Ovary (tissue), 9 donors: ENCODE measurements around the gene GRIK4. TPM values are rescaled to one million over a fixed set of nuclear protein-coding genes. Genes with fewer than 3 reads are reported as not detected.

Experiments used
- DNase-seq, 5 donors: peaks; one replicate each; pipeline ENCODE4 v3.0.0-alpha.2; 2019 to 2020
- H3K27ac ChIP-seq, 2 donors: fragments of 200-600 bp; one replicate each; pipeline versions ENCODE4 v1.5.1 to v1.8.0; 2019 to 2022
- H3K27me3 ChIP-seq: fragments of 200-600 bp; one replicate; pipeline ENCODE4 v1.8.0; 2022
- H3K36me3 ChIP-seq: fragments of 200-600 bp; sonication (generic); one replicate; pipeline ENCODE4 v1.5.1; 2019
- H3K4me1 ChIP-seq: one replicate; pipeline ENCODE4 v1.8.1; 2013; ENCODE audit warnings: mild to moderate bottlenecking, moderate library complexity; ENCODE audit not compliant: insufficient read depth
- H3K4me3 ChIP-seq: fragments of 200-600 bp; sonication (generic); one replicate; pipeline ENCODE4 v1.5.1; 2017
- H3K9me3 ChIP-seq, 2 donors: fragments of 200-600 bp in 1 of 2; sonication (generic) in 1 of 2; one replicate each; pipeline versions ENCODE4 v1.5.1 to v1.8.1; 2013 to 2019; ENCODE audit warnings: mild to moderate bottlenecking in 1 of 2, moderate library complexity in 1 of 2
- EP300 ChIP-seq: sonication (generic); formaldehyde crosslinking; IDR thresholded peaks from one replicate; pipeline ENCODE4 v1.6.1; 2017; ENCODE audit warnings: antibody characterized with exemption
- POLR2A ChIP-seq: fragments of 450-650 bp; IDR thresholded peaks from one replicate; pipeline ENCODE4 v1.6.1; 2017; ENCODE audit warnings: antibody characterized with exemption, mild to moderate bottlenecking, moderate library complexity
- WGBS, 3 donors: extraction: QIAGEN DNeasy Blood & Tissue Kit in 1 of 3; methylation state at CpG; one replicate each; pipeline versions ENCODE4 v1.1.5 to v1.1.7; 2013 to 2017; 5-methylcytosine and 5-hydroxymethylcytosine counted together
- intact Hi-C, 4 donors: fragments of 100-400 bp; cut with DNase I; formaldehyde crosslinking; loops; one replicate each; pipeline versions ENCODE4 v1.11.0 to v1.15.1; 2022 to 2023
- polyA plus RNA-seq, 2 donors: library from polyadenylated mRNA; stranded (reverse); fragments of 200-250 nt in 1 of 2; fragments of 350-450 nt in 1 of 2; fragmentation: Illumina TruSeq in 1 of 2; extraction: RNeasy Lipid Tissue Mini Kit (QIAGEN cat#74804) in 1 of 2; gene quantifications; one replicate each; pipeline ENCODE4 v1.2.3, GENCODE V29; 2013 to 2014
- total RNA-seq, 7 donors: library from RNA; depleted of rRNA in 2 of 7; stranded (reverse); fragments of >200 nt in 2 of 7; fragmentation: NEBNext Ultra II Directional in 3 of 7; extraction: Animal tissue kit (Norgen Biotek cat#: 25700) in 3 of 7; gene quantifications; one replicate each; pipeline versions ENCODE4 v1.1.0 to v1.2.4, GENCODE V29; 2016 to 2023
- TF ChIP-seq, protein P1 (sequence below), 3 donors: fragments of 450-650 bp in 2 of 3; fragments of 200-600 bp in 1 of 3; IDR thresholded peaks; one replicate each; pipeline versions ENCODE4 v1.5.1 to v1.8.0; 2016 to 2022; ENCODE audit warnings: antibody characterized with exemption in 3 of 3, mild to moderate bottlenecking in 1 of 3
- donor health status: DM: no; HTN: no; CAD: no; lungs with moderate emphysema.
- donor health status: DM: no; HTN: no; CAD: no.
- donor health status: Bipolar disorder and iron deficiency.
- donor health status: DM: yes; HTN: yes; CAD: no.
- donor health status: DM: no; HTN: no; CAD: no.
- donor health status: DM: yes; HTN: yes; CAD: no.

Gene GRIK4
- total and polyA plus RNA-seq, 9 donors = 1.3 to 13.4 (median 2.3) TPM

DNA sequence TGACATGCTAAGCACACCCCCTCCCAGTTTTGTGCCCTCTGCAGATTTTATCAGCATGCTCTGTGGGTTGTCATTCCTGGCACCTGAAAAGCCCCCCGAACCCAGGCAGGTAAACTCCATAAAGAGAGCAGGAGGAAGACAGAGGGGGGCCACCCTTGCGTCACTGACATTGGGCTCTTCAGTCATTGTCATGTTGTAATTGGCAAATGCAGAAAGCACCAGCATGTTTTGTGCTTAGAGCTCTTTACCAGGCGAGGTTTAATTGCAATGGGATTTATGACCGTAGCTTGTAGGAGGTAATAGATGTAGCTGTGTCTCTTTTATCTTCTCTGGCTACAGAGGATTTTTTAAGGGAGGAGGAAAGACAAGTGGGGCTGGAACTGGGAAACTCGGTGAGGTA lies 201.7 kb downstream of the GRIK4 start:
- no peak for DNase-seq
- Histone ChIP-seq H3K9me3 (no peaks in the 10 kb centered on the region), H3K27me3 (no peaks in the 10 kb centered on the region), H3K4me3 (no peak overlapping the region), H3K4me1 (peaks cover 31% of the 10 kb centered on the region), H3K36me3 (no peaks in the 10 kb centered on the region), H3K27ac (peak overlapping the region in 1 of 2 donors; percentile 83)
- intact Hi-C loops = loop anchor here in 1 of 4 donors (10.0 kb wide), 1 partner anchor 198 kb away; the partner anchor contains the start of gene GRIK4
- TF ChIP-seq, protein P1, sequence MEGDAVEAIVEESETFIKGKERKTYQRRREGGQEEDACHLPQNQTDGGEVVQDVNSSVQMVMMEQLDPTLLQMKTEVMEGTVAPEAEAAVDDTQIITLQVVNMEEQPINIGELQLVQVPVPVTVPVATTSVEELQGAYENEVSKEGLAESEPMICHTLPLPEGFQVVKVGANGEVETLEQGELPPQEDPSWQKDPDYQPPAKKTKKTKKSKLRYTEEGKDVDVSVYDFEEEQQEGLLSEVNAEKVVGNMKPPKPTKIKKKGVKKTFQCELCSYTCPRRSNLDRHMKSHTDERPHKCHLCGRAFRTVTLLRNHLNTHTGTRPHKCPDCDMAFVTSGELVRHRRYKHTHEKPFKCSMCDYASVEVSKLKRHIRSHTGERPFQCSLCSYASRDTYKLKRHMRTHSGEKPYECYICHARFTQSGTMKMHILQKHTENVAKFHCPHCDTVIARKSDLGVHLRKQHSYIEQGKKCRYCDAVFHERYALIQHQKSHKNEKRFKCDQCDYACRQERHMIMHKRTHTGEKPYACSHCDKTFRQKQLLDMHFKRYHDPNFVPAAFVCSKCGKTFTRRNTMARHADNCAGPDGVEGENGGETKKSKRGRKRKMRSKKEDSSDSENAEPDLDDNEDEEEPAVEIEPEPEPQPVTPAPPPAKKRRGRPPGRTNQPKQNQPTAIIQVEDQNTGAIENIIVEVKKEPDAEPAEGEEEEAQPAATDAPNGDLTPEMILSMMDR (IDR thresholded peaks at IDR 0.05) = no peak
- WGBS, 3 donors = 17 to 32% (median 27%) methylated on average over 5 of the region's 5 CpGs

GRCh38 chr11:120714438-120714837 lies 202.9 kb downstream of the GRIK4 start:
- peak overlapping the region in 1 of 2 donors; percentile 83 for H3K27ac ChIP-seq
- H3K9me3 ChIP-seq = no peaks in the 10 kb centered on the region
- TF ChIP-seq, protein P1 (IDR thresholded peaks at IDR 0.05) = no peak
- no peak for TF ChIP-seq POLR2A
- TF ChIP-seq EP300 = no peak
- DNase-seq = no peak
- 70 to 84% (median 76%) methylated on average over 3 of the region's 3 CpGs for whole genome bisulfite sequencing, 3 donors
- H3K4me3 ChIP-seq = no peak overlapping the region
- H3K4me1 ChIP-seq = peaks cover 34% of the 10 kb centered on the region
- H3K27me3 ChIP-seq = no peaks in the 10 kb centered on the region
- intact Hi-C loops = loop anchor here in 1 of 4 donors (10.0 kb wide), 1 partner anchor 200 kb away; the partner anchor contains the start of gene GRIK4
- H3K36me3 ChIP-seq = no peaks in the 10 kb centered on the region

DNA sequence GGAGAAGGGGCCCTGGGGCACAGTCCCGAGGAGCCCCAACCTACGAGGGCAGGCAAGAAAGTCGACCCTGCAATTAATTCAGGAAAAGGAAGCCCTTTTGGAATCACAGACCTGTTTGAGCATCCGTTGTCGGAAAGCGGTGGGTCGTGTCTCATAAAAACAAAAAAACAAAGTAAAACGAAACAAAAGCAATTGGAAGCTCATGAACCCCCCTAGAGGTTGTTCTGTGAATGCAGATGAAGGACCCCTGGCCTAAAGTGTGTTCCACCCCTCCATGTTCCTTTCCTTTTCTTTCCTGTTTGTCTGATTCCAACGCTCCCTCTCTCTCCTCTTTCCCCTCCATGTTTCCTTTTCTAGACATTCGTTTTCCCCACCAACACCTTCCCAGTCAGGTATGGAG lies 203.7 kb downstream of the GRIK4 start:
- intact Hi-C loops = loop anchor here in 1 of 4 donors (10.0 kb wide), 1 partner anchor 200 kb away; the partner anchor contains the start of gene GRIK4
- H3K9me3 ChIP-seq = no peaks in the 10 kb centered on the region
- 10 to 15% (median 14%) methylated on average over 10 of the region's 10 CpGs for WGBS, 3 donors

GRCh38 chr11:120717042-120717441 lies 205.5 kb downstream of the GRIK4 start:
- Histone ChIP-seq H3K9me3 (no peaks in the 10 kb centered on the region), H3K4me3 (no peak overlapping the region), H3K4me1 (peaks cover 23% of the 10 kb centered on the region), H3K27ac (peak overlapping the region in 1 of 2 donors; percentile 26), H3K27me3 (no peaks in the 10 kb centered on the region), H3K36me3 (no peaks in the 10 kb centered on the region)
- DNase-seq = no peak
- TF ChIP-seq, protein P1 (IDR thresholded peaks at IDR 0.05) = no peak
- TF ChIP-seq EP300 (no peak), POLR2A (no peak)
- WGBS, 3 donors = 30 to 54% (median 47%) methylated on average over 11 of the region's 11 CpGs
- intact Hi-C loops = loop anchor here in 1 of 4 donors (10.0 kb wide), 1 partner anchor 202 kb away; the partner anchor contains the start of gene GRIK4

More for the DNA sequence above, 203.7 kb downstream of the GRIK4 start:
- no peaks in the 10 kb centered on the region for H3K27me3 ChIP-seq
- peak overlapping the region in 1 of 2 donors; percentile 83 for H3K27ac ChIP-seq
- H3K36me3 ChIP-seq = no peaks in the 10 kb centered on the region
- peak overlapping the region; percentile 22 for H3K4me3 ChIP-seq
- H3K4me1 ChIP-seq = peaks cover 36% of the 10 kb centered on the region
- TF ChIP-seq EP300 = no peak
- TF ChIP-seq, protein P1 (IDR thresholded peaks at IDR 0.05) = peak in 2 of 3 donors; percentile 45 to 53
- no peak for DNase-seq
